Gastrocnemius medialis (tissue), 4 donors: ENCODE data around the gene TUBB1.

ENCODE experiments used
- POLR2A ChIP-seq, 2 donors: fragments of 450-650 bp; IDR thresholded peaks; one replicate each; pipeline ENCODE4 v1.6.1; 2017; ENCODE audit warnings: antibody characterized with exemption in 2 of 2, mild to moderate bottlenecking in 2 of 2, moderate library complexity in 2 of 2
- TF ChIP-seq, protein P1 (sequence below), 5 experiments: fragments of 450-650 bp in 3 of 5; fragments of 200-600 bp in 2 of 5; sonication (generic) in 2 of 5; IDR thresholded peaks in 4 of 5; conservative IDR thresholded peaks in 1 of 5; 1 replicate in 4 of 5; 2 replicates in 1 of 5; pipeline ENCODE4 v1.5.1; 2016 to 2019; ENCODE audit warnings: antibody characterized with exemption in 5 of 5, mild to moderate bottlenecking in 3 of 5, moderate library complexity in 3 of 5

DNA sequence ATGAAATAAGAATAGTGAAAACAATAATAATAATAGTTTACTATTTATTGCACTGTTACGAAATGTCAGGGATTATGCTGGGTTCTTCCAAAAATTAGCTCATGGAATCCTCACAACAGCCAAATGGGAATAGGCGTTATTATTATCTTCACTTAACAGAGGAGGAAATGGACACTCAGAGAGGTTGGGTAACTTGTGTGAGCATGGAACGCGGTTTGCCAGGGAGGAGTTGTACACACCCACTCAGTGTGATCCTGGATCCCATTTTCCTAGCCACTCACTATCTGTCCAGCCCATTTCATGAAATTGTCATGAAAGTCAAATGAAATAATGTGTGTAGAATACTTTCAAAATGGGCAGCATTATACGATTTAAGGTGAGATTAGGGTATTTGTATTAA is 33.6 kb upstream of the TUBB1 start:
- TF ChIP-seq, protein P1, sequence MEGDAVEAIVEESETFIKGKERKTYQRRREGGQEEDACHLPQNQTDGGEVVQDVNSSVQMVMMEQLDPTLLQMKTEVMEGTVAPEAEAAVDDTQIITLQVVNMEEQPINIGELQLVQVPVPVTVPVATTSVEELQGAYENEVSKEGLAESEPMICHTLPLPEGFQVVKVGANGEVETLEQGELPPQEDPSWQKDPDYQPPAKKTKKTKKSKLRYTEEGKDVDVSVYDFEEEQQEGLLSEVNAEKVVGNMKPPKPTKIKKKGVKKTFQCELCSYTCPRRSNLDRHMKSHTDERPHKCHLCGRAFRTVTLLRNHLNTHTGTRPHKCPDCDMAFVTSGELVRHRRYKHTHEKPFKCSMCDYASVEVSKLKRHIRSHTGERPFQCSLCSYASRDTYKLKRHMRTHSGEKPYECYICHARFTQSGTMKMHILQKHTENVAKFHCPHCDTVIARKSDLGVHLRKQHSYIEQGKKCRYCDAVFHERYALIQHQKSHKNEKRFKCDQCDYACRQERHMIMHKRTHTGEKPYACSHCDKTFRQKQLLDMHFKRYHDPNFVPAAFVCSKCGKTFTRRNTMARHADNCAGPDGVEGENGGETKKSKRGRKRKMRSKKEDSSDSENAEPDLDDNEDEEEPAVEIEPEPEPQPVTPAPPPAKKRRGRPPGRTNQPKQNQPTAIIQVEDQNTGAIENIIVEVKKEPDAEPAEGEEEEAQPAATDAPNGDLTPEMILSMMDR (IDR thresholded peaks at IDR 0.05 in 4 of 5, conservative IDR thresholded peaks at IDR 0.05 in 1 of 5): no peak
- no peak for TF ChIP-seq POLR2A (IDR thresholded peaks at IDR 0.05)
